HG03439 (cell line): ENCODE results near the gene DPYSL5.
"Not testable (repeated sequence)": the region's sequence is repeated elsewhere in the genome, so short reads cannot be mapped to it uniquely, and the experiment has no call there.

Experiments
- ATAC-seq: cut with Tn5 transposase; IDR thresholded peaks from one replicate; pipeline ENCODE4 v1.9.1; 2021; ENCODE audit warnings: mild to moderate bottlenecking, moderate library complexity; ENCODE audit not compliant: unreplicated experiment

The DPYSL5 gene

DNA sequence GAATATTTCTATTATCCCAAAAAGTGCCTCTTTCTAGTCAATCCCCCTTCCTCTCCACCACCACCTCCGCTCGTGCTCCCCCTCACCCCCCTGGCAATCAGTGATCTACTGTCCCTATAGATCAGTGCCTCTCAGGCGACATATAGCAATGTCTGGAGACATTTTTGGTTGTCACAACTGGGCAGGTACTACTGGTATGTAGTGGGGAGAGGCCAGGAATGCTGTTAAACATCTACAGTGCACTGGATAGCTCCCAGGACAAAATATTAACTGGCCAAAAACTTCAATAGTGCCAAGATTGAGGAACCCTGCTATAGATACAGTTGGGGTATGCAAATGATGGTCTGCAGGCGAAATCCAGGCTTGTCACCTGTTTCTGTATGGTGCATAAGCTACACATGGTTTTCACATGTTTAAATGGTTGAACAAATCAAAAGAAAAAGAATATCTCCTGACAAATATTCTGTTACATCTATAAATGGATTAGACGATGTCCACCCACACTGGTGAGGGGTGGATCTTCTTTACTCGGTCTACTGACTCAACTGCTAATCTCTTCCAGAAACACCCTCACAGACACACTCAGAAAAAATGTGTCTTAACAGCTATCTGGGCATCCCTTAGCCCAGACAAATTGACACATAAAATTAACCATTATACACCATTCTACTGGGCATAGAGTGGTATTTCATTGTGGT lies 25.5 kb downstream of the DPYSL5 start:
- no peak for ATAC-seq

DNA sequence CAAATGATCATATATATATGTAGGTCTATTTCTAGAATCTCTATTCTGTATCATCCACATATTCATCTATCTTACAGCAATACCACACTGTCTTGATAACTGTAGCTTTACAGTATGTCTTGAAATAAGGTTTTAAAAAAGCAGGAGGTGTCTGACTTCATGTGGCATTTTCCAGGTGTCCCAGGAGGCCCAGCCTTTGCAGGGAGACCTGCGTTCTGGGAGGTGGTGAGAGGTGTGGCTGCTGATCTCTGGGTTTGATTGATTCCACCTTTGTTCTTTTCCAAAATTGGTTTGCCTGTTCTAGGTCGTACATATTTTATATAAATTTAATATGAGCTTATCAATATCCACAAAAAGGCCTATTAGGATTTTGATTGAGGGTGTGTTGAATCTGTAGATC lies 26.6 kb downstream of the DPYSL5 start:
- ATAC-seq = no peak

DNA sequence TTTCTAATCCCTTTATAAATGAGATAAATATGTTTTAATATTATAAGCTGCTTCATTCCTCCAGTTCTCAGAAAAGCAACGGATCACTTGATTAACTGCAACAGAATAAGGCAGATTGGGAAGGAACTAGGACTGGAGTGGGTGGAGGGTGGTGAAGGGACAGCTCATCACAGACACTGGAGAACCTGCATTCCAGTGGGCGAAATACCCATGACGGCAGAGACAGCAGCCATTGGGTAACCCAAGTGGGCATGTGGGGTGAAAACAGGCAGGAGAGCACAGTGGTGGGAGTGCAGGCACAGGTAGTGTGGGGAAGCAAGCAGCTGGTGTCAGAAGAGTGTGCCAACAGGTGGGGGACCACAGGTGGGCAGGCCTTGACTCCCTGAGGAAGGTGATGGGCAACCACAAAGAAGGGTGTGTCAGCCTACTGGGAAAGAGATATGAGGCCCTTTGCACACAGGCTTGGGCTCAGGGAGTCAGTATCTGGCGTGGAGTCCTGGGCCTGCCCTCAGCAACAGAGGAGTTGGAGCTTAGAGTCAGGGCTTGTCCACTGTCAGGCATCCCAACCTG lies 27.2 kb downstream of the DPYSL5 start:
- no peak for ATAC-seq

DNA sequence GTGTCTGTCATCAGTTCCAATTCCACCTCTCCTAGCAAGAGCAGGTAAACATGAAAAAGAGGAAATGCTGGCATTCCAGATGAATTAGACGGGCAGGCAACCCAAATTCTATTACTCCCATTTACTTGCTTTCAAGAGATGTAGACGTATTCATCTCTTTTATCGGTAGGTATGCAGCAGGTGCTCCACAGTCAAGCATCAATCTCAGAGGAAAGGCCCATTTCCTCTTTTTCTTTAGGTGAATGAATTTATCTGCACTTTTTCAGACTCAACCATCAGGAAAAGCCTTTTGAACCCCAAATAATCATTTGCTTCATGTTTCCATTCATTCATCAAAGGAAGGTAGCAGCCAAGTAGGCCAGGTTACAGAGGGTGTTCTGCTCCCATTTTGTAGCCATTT lies 27.9 kb downstream of the DPYSL5 start:
- ATAC-seq = no peak

DNA sequence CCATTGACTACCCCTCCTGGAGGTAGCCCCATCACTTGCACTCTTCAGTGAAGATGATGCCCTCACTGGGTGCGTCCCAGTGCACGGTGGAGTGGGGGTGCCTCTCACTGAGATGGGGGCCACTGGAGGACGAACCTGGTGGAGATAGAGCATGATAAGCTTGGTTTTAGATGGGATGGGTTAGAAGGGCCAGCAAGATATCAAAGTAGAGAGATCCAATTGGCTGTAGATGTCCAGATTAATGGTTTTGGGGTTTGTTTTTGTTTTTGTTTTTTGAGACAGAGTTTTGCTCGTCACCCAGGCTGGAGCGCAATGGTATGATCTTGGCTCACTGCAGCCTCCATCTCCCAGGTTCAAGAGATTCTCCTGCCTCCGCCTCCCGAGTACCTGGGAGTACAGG lies 28.3 kb downstream of the DPYSL5 start:
- ATAC-seq = no peak

DNA sequence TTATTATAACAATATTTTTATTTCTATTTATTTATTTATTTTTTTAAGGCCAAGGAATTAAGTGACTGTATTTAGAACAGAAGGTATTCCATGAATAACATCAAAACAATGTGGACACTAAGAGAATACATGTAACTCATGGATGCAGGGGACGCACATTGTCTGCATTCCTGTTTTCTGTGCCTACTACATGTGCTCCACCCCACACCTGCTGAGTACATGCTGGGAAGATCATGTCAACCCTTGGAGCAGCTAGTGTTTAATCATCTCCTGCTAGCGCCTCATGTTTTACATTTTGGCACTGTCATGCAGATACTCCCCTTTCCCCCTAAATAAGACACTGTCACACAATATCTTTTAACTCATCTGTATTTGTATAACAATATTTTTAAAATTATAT lies 29.3 kb downstream of the DPYSL5 start:
- no peak for ATAC-seq

DNA sequence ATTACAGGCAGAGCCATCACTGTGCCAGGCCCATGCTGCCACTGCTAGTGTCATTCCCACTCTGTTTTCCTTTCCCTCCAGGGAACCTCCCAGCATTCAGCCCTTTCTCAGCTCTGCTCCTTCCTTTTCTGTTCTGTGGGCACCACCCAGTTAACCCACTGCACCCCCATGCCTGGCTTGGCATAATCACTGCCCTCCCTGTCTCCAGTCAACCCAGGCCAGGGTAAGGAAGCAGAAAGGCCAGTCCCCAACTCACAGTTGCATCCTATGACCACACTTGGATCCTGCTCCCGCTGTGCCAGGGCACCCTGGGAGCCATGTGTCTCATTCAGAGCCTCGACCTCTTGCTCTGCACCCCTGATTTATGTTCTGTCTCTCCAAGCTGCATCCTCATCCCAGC lies 32.2 kb downstream of the DPYSL5 start:
- no peak for ATAC-seq

DNA sequence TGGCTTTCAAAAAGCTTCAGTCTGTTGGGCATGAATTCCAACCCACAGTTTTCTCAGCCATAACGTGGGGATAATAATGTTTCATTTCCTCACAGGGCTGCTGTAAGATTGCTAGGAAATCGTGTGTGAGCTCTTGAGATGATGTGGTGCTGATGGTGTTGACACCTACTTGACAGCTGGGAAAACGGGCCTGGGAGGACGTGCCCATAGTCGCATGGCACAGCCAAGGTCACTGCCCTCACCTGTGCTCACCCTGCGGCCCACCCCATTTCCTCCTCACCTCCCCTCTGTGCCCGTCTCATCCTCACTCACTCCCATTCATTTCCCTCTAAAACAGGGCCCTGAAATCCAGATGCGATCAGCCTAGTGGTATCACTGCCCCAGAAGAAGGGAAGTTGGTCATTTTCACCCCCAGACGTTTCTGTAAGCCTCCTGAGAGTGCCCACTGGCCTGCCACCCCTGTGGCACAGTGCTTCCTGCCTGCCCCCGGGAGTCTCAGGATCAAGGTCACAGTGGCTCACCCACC lies 33.0 kb downstream of the DPYSL5 start:
- ATAC-seq = no peak

DNA sequence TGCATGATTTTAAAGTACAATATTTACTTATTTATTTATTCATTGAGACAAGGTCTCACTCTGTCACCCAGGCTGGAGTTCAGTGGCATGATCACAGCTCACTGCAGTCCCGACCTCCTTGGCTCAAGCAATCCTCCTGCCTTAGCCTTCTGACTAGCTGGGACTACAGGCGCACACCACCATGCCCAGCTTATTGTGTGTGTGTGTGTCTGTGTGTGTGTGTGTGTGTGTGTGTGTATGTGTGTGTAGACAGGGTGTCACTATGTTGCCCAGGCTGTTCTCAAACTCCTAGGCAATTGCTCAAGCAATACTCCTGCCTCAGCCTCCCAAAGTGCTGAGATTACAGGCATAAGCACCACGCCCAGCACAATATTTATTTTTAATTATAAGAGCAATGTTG lies 34.3 kb downstream of the DPYSL5 start:
- ATAC-seq = not testable (repeated sequence)

DNA sequence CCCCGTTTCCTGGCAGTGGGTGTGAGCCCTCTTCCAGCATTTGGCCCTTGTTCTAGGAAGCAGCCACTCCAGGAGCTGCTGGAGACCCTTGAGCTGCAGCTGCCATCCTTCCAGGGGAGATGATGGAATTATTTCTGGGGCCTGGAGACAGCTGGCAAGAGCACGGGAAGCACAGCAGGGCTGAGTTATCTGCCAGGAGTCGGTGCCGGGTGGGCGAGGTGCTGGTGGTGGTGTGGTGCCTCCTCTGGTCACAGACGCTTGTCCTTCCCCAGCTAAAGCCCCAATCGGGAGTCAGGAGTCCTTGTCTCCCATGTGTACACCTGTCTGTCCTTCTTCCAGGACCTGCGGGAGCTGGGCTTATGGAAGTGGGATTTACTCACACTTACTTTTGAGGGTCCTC lies 36.0 kb downstream of the DPYSL5 start:
- no peak for ATAC-seq

DNA sequence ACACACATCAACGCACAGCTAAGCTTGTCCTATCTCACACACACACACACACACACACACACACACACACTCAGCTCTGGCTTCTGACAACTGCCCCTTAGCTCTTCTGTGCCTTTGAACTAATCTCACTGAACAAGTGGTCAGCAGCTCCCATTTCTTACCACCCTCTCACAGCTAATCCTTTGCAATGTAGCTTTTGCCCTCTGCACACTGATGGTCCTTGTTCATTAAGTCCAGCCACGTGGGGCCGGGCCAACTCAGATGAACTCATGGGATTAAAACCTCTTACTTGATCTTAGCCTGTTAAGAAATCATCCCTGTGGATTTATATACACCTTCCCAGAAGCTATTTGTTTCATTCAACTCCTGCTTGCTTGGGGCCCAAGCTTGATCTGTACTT lies 36.6 kb downstream of the DPYSL5 start:
- no peak for ATAC-seq

DNA sequence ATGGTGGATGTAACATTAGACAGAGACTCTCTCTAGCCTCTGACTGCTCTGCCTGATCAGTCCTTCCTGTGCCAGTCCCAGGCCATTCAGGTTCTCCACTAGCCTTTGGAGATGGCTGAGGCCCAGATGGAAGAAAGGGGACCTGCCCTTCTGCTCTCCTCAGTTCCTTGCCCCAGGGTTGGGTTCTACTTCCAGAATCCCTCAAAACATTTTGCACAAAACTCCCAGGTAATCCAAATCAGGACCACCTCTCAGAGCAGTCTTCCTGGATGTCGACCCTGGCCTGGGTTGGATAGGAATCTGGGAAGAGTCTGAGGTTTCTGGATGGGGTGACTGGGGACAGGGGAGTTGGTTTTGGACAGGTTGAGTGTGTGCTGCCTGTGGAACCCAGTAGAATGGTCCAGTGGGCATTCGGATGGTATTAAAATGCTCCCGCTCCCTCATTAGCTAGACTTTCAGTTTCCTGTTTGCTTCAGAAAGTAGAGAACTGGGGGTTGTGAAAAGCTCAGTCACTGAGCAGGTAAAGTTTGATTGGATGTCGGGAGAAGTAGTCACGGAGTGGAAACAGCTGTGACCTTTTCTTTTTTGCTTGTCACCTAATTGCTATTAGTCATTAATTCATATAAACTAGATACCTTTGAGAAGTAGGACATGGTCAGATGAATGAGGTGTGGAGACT lies 37.9 kb downstream of the DPYSL5 start:
- no peak for ATAC-seq

DNA sequence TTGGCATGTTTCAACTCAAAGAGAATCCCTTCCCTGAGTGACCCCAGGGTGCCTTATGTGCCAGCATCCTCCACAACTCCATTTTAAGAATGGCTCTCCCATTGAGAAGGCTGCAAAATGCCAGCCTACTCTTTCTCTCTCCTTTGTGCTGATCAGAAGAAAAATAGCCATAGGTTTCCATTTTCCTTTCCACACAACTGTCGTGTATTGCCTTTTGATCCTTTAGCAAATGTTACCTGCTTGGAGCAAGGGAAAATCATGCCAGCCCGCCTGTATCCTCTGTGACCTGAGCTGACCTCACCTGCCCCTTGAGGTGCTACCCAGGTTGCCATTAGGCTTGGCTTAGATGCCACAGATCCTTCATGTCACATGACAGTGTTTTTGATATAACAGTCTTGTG lies 38.8 kb downstream of the DPYSL5 start:
- ATAC-seq = no peak

DNA sequence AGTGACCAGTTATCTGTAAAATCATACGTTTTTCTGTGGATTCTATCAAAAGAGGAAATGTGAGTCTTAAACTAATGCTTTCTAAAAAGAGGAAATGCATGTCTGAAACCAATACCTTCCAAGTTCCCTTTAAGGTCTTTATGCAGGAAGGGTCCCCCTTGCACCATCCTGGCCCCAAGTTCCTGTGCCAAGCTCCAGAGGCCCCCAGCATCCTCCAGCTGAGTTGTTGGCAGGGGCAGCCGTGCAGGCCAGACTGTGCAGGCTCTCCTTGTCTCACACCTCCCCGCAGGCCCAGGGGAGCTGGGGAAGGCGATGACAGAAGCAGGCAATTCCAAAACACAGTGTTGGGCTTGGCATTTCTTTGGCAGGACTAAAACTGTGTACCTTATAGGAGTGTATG lies 39.2 kb downstream of the DPYSL5 start:
- ATAC-seq = no peak

DNA sequence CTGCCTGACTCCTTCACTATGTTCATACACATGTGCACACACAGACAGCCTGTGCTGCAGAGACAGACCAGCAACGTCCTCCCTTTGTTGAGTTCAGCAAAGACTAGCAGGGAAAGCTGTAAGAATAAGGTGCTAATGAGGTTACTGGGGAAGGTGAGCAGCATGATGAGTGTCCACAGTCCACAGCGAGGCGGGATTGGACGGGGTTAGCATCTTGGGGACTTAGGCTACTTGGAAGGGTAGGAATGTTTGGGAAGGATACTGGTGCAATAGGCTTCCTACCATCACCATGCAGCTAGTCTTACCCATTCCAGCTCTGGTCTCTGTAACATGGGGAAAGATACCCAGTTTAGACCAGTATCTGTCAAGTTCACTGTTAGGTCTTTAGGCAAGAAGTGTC lies 41.9 kb downstream of the DPYSL5 start:
- ATAC-seq = no peak

DNA sequence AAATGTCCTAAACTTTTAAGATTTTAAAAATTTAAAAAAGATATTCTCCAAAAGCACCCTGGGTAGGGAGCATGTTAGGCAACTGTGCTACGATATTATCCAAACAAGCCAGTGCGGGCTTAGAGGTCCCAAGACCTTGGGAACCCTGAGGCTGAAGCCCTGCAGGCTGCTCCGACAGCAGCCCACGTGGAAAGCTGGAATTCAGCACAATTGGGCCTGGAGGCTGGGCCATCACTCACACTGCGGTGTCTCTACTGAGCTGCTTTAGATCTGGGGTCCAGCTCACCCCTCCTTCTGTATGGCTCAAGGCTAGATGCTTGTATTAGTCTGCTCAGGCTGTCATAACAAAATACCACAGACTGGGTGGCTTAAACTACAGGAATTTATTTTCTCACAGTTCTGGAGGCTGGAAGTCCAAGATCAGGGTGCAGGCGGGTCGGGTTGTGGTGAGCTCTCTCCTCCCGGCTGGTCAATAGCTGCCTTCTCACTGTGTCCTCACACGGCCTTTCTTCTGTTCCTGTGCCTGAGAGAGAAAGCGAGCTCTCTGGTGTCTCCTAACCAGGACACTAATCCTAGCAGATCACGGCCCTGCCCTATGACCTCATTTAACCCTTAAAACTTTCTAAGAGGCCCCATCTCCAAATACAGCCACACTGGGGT lies 42.5 kb downstream of the DPYSL5 start:
- no peak for ATAC-seq

DNA sequence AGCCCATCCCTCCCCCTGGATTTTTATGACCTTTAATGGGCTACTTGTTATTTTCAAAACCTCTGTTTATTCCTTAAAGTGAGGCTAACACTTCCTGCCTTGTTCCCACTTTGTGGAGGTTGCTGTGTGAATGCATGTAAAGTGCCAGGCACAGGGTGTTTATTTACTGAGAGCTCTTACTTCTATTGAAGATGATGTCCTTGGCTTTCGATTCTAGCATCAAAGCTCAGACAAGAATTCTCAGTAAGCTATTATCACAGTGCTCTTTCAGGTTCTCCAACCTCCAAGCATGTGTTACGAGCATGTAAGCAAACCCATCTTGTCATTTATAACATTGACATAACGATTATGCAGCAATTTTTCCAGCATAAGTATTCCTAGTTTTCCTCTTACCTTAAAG lies 44.2 kb downstream of the DPYSL5 start:
- no peak for ATAC-seq

DNA sequence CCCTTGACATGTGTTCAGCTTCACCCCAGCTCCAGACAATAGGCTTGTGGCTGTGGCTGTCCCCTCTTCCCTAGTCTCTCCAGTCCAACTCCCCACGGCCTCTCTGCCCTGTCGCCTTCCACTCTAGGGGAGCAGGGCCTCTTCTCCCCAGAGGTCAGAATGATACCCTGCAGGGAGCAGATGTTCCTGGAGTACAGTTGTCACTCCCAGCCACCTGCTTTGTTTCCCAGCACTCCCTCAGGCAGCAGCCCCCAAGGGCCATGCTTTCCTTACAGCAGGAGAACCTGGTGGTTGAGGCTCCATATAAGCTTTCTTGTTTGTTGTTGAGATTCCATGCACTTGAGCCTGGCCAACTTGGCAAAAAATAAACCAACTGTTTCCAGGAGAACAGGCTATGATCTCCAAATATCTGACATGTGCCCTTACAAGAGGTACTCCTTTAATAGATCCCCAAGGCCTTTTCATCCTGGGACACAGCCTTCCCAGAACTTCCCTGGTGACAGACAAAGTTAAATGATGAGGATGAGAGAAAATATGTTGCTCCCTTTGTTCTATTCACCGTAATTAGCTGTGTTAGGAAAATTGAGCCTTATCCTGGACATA lies 45.1 kb downstream of the DPYSL5 start:
- no peak for ATAC-seq

DNA sequence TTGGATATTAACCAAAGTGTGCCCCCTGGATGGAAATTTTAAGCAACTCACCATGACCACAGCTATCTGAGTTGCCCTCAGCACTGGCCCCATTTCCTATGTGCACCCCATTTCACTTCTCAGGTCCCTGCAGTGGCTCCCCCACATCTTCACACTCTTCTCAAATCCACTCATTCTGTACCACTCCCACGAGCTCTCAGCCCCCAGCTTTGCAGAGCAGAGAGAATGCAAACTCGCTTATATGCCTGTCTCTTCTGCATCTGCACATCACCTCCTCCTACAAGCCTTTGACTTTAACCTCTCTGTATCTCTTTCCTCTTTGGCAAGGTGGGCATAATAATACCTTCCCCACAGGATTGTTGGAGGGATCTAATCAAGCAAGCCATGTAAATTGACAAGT lies 46.2 kb downstream of the DPYSL5 start:
- no peak for ATAC-seq

DNA sequence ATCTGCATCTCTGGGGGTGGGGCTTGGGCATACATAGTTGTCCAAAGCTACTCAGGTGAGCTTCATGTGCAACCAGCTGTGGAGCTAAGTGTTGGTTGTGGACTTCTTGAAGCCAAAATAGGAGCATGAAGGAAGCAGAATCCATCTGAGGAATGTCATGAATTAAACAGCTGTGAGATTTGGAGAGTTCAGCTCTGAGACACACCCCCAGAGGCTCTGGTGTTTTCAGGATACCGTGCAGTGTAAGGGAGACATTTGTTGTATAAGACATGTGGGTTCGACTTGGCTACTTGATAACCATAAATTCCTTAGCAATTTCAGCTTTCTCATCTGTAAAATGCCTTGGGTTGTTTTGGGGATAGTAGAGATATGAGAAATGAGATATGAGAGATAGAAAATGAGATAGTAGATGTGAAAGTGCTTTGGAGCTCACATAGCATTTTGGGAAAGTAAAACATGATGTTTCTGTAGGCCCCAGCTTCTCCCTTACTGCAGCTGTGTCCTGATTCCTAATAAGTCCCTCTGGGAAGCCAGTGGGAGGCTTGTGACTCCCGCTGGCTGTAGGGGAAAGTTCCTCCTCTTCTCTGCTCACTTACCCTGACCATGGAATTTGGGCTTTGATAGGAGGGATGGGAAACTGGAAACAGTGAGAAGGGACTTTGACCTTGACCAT lies 50.0 kb downstream of the DPYSL5 start:
- no peak for ATAC-seq
